ENCODE data around the gene TSKU.

GRCh38 chr11:76763573-76764346 is 19.4 kb upstream of the TSKU start:
- TF ChIP-seq CTCF (IDR thresholded peaks at IDR 0.05), result no peak
- TF ChIP-seq POLR2AphosphoS5 (IDR thresholded peaks at IDR 0.05), result no peak
- TF ChIP-seq POLR2A (IDR thresholded peaks at IDR 0.05), result no peak
